AG04449 (cell line): Measurements from ENCODE around the gene ZNF559.
A peak's percentile ranks its signal among the peaks of the same experiment; 100 is the strongest.
"Not testable (repeated sequence)": the region's sequence is repeated elsewhere in the genome, so short reads cannot be mapped to it uniquely, and the experiment has no call there.

Experiments
- CTCF ChIA-PET: fragments of 350-600 bp; formaldehyde crosslinking; extraction: SDS; loops from one replicate; lab custom pipeline; 2021; ENCODE audit warnings: antibody characterized with exemption; lab: Yijun Ruan, JAX
- POLR2A ChIA-PET: fragments of 400-600, 350-600 bp; formaldehyde crosslinking; extraction: SDS; loops from one replicate; lab custom pipeline; 2020; ENCODE audit warnings: antibody characterized with exemption, inconsistent platforms; lab: Yijun Ruan, JAX
- DNase-seq: peaks from one replicate; pipeline ENCODE4 v3.0.0-alpha.2; 2010; ENCODE audit warnings: low read depth, low spot score
- H3K4me3 ChIP-seq: 2 replicates; pipeline ENCODE4 v1.5.1; 2011; ENCODE audit warnings: low read depth, mild to moderate bottlenecking, control low read depth, low read length
- CTCF ChIP-seq: IDR thresholded peaks from one replicate; pipeline ENCODE4 v1.5.1; 2011; ENCODE audit warnings: mild to moderate bottlenecking, moderate library complexity, low read length, control low read depth, inconsistent platforms; ENCODE audit not compliant: insufficient read depth; ENCODE audit errors: missing control alignments

The ZNF559 gene

DNA sequence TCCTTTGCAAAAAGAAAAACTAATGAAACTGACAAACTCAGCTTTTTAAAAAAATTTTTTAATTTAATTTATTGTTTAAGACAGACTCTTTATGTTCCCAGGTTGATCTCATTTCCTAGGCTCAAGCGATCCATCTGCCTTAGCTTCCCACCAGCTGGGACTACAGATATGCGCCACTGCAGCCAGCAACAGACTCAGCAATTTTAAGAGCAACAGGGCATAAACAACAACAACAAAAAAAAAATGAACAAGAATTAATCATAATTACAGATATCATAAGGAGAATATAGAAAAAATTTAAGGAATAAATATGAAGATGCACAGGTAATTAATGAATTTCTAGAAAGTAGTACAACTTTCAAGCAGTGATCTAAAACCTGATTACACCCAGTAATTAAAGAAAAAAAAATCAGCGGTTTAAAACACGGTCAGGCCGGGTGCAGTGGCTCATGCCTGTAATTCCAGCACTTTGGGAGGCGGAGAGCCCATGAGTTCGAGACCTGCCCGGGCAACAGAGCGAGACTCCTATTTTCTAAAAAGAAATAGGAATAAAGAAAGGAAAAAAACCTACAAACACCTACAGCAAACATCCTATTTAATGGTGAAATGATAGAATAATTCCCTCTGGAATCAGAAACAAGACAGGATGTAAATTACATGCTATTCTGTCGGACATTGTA lies 15.7 kb upstream of the ZNF559 start:
- TF ChIP-seq CTCF, result no peak
- peak overlapping the region; percentile 89 for H3K4me3 ChIP-seq
- DNase-seq, result no peak
- ChIA-PET CTCF (no interaction called here), POLR2A (no interaction called here)

DNA sequence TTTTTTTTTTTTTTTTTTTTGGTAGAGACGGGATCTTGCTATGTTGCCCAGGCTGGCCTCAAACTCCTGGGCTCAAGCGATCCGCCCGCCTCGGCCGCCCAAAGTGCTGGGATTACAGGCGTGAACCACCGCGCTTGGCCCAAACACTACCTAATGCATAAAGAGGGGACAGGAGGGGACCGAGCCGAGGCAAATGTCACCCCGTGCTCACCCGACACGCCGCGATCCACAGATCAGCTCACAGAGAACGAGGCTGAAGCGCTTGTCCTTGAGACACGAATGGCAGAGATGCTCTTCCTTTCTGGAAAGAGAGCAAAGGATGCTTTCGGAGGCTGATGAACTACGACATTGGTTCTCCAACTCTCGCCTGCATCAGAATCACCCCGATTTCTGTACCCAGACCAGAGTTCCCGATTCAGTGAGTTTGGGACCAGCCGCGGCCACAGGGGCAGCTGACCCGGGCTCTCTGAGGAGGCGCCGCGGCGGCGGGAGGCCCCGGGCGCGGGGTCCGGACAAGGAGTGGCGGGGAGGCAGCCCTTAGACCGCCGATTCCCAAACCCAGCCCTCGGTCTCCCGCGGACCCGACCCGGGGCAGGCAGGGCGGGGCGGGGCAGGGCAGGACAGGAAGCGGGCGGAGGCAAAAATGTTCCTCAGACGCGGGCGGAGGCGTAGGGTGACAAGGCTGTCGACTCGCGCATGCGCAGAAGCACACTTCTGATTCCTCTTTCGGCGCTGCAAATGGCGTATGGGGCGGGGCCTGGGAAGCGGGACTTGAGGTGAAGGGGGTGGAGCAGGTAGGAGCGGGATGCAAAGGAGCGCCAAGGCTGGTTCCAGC lies 14.6 kb upstream of the ZNF559 start, which contains the start of gene ZNF699:
Gene ZNF699 (minus strand): TSS at position 700 of the 835 bp plus-strand sequence. CDS start 4,719 bp downstream, outside the sequence.
- DNase-seq, result peak; percentile 79
- ChIA-PET CTCF (interaction anchor here (1.2 to 2.6 kb wide), 2 partner anchors 14 to 16 kb away, joined by 4 to 15 read pairs; partner anchors contain the start of gene ZNF559), POLR2A (no interaction called here)
- H3K4me3 ChIP-seq, result peak within 1 kb of the TSS; percentile 89
- no peak for TF ChIP-seq CTCF

GRCh38 chr19:9309974-9310446 lies 14.0 kb upstream of the ZNF559 start:
- DNase-seq, result peak; percentile 37
- ChIA-PET POLR2A (no interaction called here), CTCF (interaction anchor here (0.7 to 2.6 kb wide), 3 partner anchors 13 to 103 kb away, joined by 3 to 15 read pairs (median 4); partner anchors contain the start of gene ZNF559)
- H3K4me3 ChIP-seq, result peak overlapping the region; percentile 89
- no peak for TF ChIP-seq CTCF

DNA sequence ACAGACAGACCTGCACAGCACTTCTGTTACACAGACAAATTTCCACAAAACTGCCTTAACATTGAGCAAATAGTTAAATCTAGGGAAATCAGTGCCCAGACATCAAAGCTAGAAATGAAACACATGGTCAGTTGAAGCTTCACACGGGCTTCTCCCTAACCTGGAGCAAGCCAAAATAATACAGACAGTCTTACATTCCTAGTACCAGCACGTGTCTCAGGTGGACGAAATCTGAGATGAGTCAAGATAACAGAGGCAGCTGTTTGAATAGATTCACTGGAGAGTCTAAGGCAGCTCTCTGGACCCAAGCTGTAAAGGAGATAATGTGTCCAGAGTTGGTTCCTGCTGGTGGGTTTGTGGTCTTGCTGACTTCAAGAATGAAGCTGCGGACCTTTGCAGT lies 10.2 kb upstream of the ZNF559 start:
- ChIA-PET POLR2A (no interaction called here), CTCF (interaction anchor here (1.1 kb wide), 1 partner anchor 8 kb away, joined by 3 read pairs; no protein-coding TSS in a partner anchor)
- DNase-seq, result no peak
- no peak overlapping the region for H3K4me3 ChIP-seq
- no peak for TF ChIP-seq CTCF

DNA sequence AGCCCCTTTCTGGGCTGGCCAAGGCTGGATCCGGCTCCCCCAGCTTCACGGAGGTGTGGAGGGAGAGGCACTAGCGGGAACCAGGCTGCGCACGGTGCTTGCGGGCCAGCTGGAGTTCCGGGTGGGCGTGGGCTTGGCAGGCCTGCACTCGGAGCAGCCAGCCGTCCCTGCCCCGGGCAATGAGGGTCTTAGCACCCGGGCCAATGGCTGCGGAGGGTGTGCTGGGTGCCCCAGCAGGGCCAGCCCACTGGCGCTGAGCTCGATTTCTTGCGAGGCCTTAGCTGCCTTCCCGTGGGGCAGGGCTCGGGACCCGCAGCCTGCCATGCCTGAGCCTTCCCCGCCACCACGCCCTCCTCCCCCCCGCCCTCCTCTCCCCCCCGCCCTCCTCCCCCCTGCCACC lies 2.6 kb upstream of the ZNF559 start:
- CTCF ChIA-PET, result interaction anchor here (1.3 kb wide), 1 partner anchor 8 kb away, joined by 3 read pairs; no protein-coding TSS in a partner anchor
- POLR2A ChIA-PET, result no interaction called here
- no peak for DNase-seq
- H3K4me3 ChIP-seq, result no peak overlapping the region
- no peak for TF ChIP-seq CTCF

- H3K4me3 ChIP-seq, POLR2A ChIA-PET: not testable (repeated sequence)
- CTCF ChIA-PET, result interaction anchor here (1.3 to 2.8 kb wide), 2 partner anchors 8 to 11 kb away, joined by 3 to 15 read pairs; no protein-coding TSS in a partner anchor
Measured at GRCh38 chr19:9321756-9322155, 2.2 kb upstream of the ZNF559 start.

GRCh38 chr19:9322201-9322600 lies 1.8 kb upstream of the ZNF559 start:
- POLR2A ChIA-PET, H3K4me3 ChIP-seq, DNase-seq: not testable (repeated sequence)
- CTCF ChIA-PET, result interaction anchor here (1.3 to 2.8 kb wide), 2 partner anchors 9 to 11 kb away, joined by 3 to 15 read pairs; no protein-coding TSS in a partner anchor

More at GRCh38 chr19:9321756-9322155, 2.2 kb upstream of the ZNF559 start:
- not testable (repeated sequence) for DNase-seq
